Stimulated activated naive B cell treated with anti-CD40 and anti-IgM and Interleukin-4, amounts not matched to agents 10 μg/mL and 1 μg/mL and 100 μg/mL, for 72 hours (primary cell): ENCODE measurements around the gene SUGCT.

Source experiments
- ATAC-seq, 2 donors: fragments of 150-1000 bp; cut with Tn5 transposase; replicated peaks; 2 replicates each; pipeline ENCODE4 v1.10.0; 2021; ENCODE audit warnings: moderate library complexity in 1 of 2
- DNase-seq: peaks from one replicate; pipeline ENCODE4 v3.0.0; 2021
- H3K27ac Mint-ChIP-seq: one replicate; pipeline ENCODE4 v1.8.0; 2022; ENCODE audit warnings: mild to moderate bottlenecking, mixed read lengths
- H3K27me3 Mint-ChIP-seq, 2 donors: one replicate each; pipeline ENCODE4 v1.8.0; 2022; ENCODE audit warnings: mixed read lengths in 2 of 2
- H3K36me3 Mint-ChIP-seq, 2 donors: one replicate each; pipeline ENCODE4 v1.8.0; 2022; ENCODE audit warnings: mixed read lengths in 2 of 2, mild to moderate bottlenecking in 1 of 2
- H3K4me1 Mint-ChIP-seq, 2 donors: one replicate each; pipeline ENCODE4 v1.8.0; 2022; ENCODE audit warnings: mixed read lengths in 2 of 2, mild to moderate bottlenecking in 1 of 2
- H3K4me3 Mint-ChIP-seq, 2 donors: one replicate each; pipeline ENCODE4 v1.8.0; 2022; ENCODE audit warnings: mild to moderate bottlenecking in 2 of 2, mixed read lengths in 2 of 2, moderate library complexity in 1 of 2
- H3K9me3 Mint-ChIP-seq, 2 donors: one replicate each; pipeline ENCODE4 v1.8.0; 2022; ENCODE audit warnings: mixed read lengths in 2 of 2, mild to moderate bottlenecking in 1 of 2

The SUGCT gene

DNA sequence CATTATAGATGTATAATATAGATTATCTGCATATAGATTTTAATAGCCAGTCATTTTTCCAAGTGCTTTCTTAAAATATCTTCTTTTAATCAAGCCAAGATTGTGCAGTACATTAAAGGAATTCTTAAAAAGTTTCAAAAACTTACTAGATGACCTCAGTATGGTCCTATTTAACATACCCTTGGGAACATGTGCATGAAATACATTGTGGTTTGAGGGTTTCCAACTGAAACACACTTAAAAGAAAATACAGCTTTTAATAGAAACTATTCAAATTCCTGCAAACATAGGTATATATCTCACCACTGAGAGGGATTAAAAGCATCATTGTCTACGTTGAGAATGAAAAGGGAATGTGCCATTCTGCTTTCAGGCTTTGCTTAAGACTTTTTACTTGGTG, 364.9 kb downstream of the SUGCT start:
- ATAC-seq (no peak), DNase-seq (no peak)
- no peaks in the 10 kb centered on the region for H3K36me3 Mint-ChIP-seq
- H3K9me3 Mint-ChIP-seq, result no peaks in the 10 kb centered on the region
- H3K27me3 Mint-ChIP-seq, result no peaks in the 10 kb centered on the region
- H3K27ac Mint-ChIP-seq, result no peak overlapping the region
- H3K4me1 Mint-ChIP-seq, result peaks cover 0 to 2% of the 10 kb centered on the region in 2 donors
- H3K4me3 Mint-ChIP-seq, result no peak overlapping the region

DNA sequence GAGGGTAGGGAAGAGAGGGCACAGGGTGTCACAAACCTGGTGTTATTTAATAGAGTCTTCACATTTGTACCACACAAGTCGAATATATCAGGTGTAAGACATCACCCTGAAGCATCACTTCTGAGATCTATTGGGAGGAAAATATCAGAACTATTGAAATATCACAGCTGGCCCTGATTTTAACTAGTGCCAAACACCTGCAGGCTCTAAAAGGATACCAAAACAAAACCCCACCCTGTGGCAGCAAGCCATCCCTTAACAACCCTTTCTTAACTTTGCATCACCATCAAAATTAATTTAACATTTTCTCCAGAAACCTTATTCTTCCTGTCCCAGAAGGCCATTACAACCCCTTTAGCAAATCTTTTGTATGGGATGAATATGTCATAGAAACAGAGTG, 365.4 kb downstream of the SUGCT start:
- ATAC-seq, result no peak
- Mint-ChIP-seq H3K27me3 (no peaks in the 10 kb centered on the region), H3K4me3 (no peak overlapping the region), H3K4me1 (peaks cover 0 to 2% of the 10 kb centered on the region in 2 donors), H3K9me3 (no peaks in the 10 kb centered on the region), H3K36me3 (no peaks in the 10 kb centered on the region), H3K27ac (no peak overlapping the region)
- no peak for DNase-seq

- peaks cover 0 to 2% of the 10 kb centered on the region in 2 donors for H3K4me1 Mint-ChIP-seq
Observed at GRCh38 chr7:40502359-40502758, 367.6 kb downstream of the SUGCT start.

DNA sequence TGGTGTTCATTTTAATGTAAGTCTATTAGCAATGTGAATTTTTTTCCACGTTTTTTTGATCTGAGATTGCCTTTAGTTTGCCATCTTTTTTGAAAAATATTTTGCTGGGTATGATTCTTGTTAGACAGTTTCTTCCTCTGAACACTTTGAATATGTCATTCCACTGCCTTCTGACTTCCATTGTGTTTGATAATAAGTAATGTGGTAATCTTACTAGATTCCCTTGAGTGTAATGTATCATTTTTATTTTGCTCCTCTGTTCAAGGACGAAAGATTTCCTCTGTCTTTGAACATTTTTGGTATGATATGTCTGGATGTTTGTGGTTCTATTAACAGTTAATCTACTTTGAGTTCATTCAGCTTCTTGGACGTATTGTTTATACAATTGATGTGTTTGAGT, 371.4 kb downstream of the SUGCT start:
- Mint-ChIP-seq H3K9me3 (peaks cover 5 to 7% of the 10 kb centered on the region in 2 donors), H3K4me3 (no peak overlapping the region), H3K36me3 (no peaks in the 10 kb centered on the region), H3K27me3 (no peaks in the 10 kb centered on the region), H3K27ac (no peak overlapping the region), H3K4me1 (no peaks in the 10 kb centered on the region)
- DNase-seq (no peak), ATAC-seq (no peak)

More at GRCh38 chr7:40502359-40502758, 367.6 kb downstream of the SUGCT start:
- no peaks in the 10 kb centered on the region for H3K36me3 Mint-ChIP-seq
- ATAC-seq (no peak), DNase-seq (no peak)
- no peaks in the 10 kb centered on the region for H3K27me3 Mint-ChIP-seq
- H3K9me3 Mint-ChIP-seq, result peaks cover 5 to 7% of the 10 kb centered on the region in 2 donors
- H3K4me3 Mint-ChIP-seq, result no peak overlapping the region
- no peak overlapping the region for H3K27ac Mint-ChIP-seq

DNA sequence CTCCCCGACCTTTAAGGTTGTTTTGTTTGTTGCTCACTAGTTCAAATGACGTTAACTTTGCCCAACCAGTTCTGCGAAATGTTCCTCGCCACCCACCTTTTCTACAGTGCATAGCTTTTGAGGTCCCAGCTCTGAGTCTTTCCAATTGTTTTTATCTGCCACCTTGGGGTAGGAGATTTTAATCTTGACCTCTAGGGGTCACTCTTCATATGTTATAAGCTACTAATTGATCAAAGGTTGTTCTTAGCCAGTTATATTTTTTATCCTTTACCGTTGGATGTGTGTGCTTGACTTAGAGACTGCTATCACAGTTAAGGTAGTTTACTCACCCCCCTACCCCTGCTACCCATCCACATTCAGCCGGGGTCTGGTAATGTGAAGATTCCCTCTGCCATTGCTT, 372.4 kb downstream of the SUGCT start:
- Mint-ChIP-seq H3K36me3 (no peaks in the 10 kb centered on the region), H3K4me3 (no peak overlapping the region)
- DNase-seq, result no peak

DNA sequence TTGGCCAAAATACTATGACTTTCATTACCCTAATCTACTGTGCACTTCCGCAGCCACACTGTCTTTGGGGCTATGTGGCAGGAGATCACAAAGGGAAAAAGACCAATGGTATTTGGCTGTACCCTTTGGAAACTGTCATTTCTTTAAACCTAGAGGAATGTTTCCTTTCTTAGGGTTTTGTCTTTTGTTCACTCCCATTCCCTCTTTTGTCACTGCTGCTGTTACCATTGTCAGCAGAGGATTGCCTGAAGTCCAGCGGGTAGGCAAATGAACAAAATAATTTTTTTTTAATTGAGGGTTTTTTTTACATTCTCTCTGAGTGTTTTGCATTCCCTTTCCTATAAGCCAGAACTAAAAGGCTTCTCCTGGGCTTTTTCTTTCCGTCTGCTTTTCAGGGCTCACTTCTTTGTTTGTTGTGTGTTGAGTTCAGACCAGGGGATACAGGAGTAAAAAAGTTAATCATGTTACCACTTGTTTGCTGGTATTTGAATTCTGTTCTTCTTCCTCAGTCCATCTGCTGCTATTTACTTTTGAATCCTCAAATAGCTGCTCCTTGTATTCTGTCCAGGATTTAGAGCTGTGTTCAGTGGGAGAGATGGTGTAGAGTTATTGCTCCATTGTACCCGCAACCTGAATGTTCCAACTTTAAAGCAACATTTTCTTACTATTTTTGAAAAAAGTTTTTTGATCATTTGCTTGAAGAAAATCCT, 374.6 kb downstream of the SUGCT start:
- H3K9me3 Mint-ChIP-seq, result peaks cover 5 to 7% of the 10 kb centered on the region in 2 donors
- H3K36me3 Mint-ChIP-seq, result no peaks in the 10 kb centered on the region
- DNase-seq (no peak), ATAC-seq (no peak)
- H3K4me3 Mint-ChIP-seq, result no peak overlapping the region
- H3K27me3 Mint-ChIP-seq, result no peaks in the 10 kb centered on the region
- H3K4me1 Mint-ChIP-seq, result no peaks in the 10 kb centered on the region
- no peak overlapping the region for H3K27ac Mint-ChIP-seq

More for the DNA sequence above, 372.4 kb downstream of the SUGCT start:
- Mint-ChIP-seq H3K27me3 (no peaks in the 10 kb centered on the region), H3K27ac (no peak overlapping the region), H3K4me1 (no peaks in the 10 kb centered on the region), H3K9me3 (peaks cover 5 to 7% of the 10 kb centered on the region in 2 donors)
- no peak for ATAC-seq

DNA sequence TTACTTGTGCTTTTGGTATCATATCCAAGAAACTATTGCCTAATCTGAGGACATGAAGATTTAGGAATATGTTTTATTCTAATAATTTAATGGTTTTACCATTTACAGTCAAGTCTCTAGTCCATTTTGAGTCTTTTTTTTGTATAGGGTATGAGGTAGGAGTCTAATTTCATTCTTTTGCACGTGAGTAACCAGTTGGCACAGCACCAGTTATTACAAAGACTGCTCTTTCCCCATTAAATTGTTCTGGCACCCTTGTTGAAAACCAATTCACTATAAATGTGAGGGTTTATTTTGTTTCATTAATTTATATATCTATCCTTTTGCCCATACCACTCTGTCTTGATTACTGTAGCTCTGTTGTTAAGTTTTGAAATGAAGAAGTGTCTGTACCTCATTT, 381.6 kb downstream of the SUGCT start:
- H3K27me3 Mint-ChIP-seq, result no peaks in the 10 kb centered on the region
- H3K4me1 Mint-ChIP-seq, result no peaks in the 10 kb centered on the region
- H3K36me3 Mint-ChIP-seq, result no peaks in the 10 kb centered on the region
- ATAC-seq (no peak), DNase-seq (no peak)
- H3K27ac Mint-ChIP-seq, result no peak overlapping the region
- no peak overlapping the region for H3K4me3 Mint-ChIP-seq
- H3K9me3 Mint-ChIP-seq, result peaks cover 0 to 2% of the 10 kb centered on the region in 2 donors

- H3K4me1 Mint-ChIP-seq, result no peaks in the 10 kb centered on the region
- ATAC-seq (no peak), DNase-seq (no peak)
- H3K27ac Mint-ChIP-seq, result no peak overlapping the region
- H3K4me3 Mint-ChIP-seq, result no peak overlapping the region
- H3K36me3 Mint-ChIP-seq, result no peaks in the 10 kb centered on the region
- H3K9me3 Mint-ChIP-seq, result peaks cover 0 to 2% of the 10 kb centered on the region in 2 donors
- no peaks in the 10 kb centered on the region for H3K27me3 Mint-ChIP-seq
Observed at GRCh38 chr7:40519009-40519408, 384.2 kb downstream of the SUGCT start.

GRCh38 chr7:40520986-40521738, 386.4 kb downstream of the SUGCT start:
- H3K27ac Mint-ChIP-seq, result no peak overlapping the region
- no peak overlapping the region for H3K4me3 Mint-ChIP-seq
- H3K27me3 Mint-ChIP-seq, result no peaks in the 10 kb centered on the region
- H3K36me3 Mint-ChIP-seq, result no peaks in the 10 kb centered on the region
- ATAC-seq (no peak), DNase-seq (no peak)
- no peaks in the 10 kb centered on the region for H3K4me1 Mint-ChIP-seq
- peaks cover 0 to 2% of the 10 kb centered on the region in 2 donors for H3K9me3 Mint-ChIP-seq

- Mint-ChIP-seq H3K36me3 (no peaks in the 10 kb centered on the region), H3K9me3 (peaks cover 0 to 2% of the 10 kb centered on the region in 2 donors), H3K27ac (no peak overlapping the region), H3K27me3 (no peaks in the 10 kb centered on the region), H3K4me3 (no peak overlapping the region), H3K4me1 (no peaks in the 10 kb centered on the region)
- no peak for DNase-seq
- no peak for ATAC-seq
Observed at GRCh38 chr7:40525764-40526163, 391.0 kb downstream of the SUGCT start.

DNA sequence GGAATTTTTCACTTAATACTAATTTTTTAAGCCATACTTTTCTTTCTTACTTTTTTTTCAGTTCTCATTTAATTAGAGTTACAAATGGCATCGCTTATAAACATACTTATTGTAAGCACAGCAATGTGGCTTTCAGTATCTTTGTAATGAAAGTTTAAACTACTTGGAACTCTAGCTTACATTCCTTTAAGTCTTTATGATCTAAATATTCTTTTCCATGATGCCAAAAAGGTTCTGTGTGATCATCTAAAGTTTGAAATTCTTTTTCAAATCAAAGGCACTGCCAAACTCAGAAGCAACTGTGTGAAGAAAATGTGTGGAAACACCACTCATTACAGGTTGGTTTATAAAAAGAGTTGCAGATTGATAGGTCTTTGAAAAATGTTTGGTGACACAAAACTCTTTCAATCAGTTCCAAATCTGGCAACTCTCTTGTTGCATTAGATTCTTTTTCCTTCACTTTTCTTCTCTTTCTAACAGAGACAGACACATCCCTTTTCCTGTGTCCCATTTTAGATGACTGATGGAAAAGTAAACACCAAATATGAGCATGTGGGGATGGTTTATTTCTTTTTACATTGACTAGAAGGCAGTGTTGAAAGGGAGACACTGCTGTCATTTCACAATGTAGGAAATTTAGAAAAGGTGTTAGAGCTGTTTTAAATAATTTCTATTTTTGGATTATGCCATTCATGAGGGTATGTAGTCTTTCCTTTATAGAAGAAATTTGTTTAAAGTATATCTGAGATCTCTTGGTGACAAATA, 392.3 kb downstream of the SUGCT start:
- H3K27me3 Mint-ChIP-seq, result no peaks in the 10 kb centered on the region
- H3K4me1 Mint-ChIP-seq, result no peaks in the 10 kb centered on the region
- H3K4me3 Mint-ChIP-seq, result no peak overlapping the region
- DNase-seq (no peak), ATAC-seq (no peak)
- no peak overlapping the region for H3K27ac Mint-ChIP-seq
- no peaks in the 10 kb centered on the region for H3K36me3 Mint-ChIP-seq
- H3K9me3 Mint-ChIP-seq, result peaks cover 0 to 2% of the 10 kb centered on the region in 2 donors

GRCh38 chr7:40527723-40528122, 392.9 kb downstream of the SUGCT start:
- DNase-seq, result no peak
- no peak overlapping the region for H3K4me3 Mint-ChIP-seq

DNA sequence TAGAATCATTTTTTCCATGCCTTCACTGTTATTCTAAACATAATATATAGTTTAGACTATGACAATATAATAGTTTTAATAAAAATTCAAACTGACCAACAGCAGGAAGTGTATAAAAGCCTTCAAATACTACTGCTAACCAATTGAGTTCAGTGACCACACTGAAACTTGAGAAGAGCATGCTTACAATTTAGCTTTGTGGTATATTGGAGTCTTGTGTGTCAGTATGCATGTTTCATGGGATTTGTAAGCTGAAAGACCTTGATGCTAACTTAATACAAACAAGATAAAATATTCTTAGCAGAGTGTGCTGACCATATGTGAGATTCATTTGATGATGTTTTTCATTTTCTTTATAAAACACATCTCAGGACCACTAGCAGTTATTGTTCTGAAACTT, 395.5 kb downstream of the SUGCT start:
- H3K36me3 Mint-ChIP-seq, result no peaks in the 10 kb centered on the region
- ATAC-seq (no peak), DNase-seq (no peak)
- H3K9me3 Mint-ChIP-seq, result peaks cover 0 to 2% of the 10 kb centered on the region in 2 donors
- no peak overlapping the region for H3K4me3 Mint-ChIP-seq
- H3K27ac Mint-ChIP-seq, result no peak overlapping the region
- no peaks in the 10 kb centered on the region for H3K27me3 Mint-ChIP-seq
- H3K4me1 Mint-ChIP-seq, result no peaks in the 10 kb centered on the region

More at GRCh38 chr7:40527723-40528122, 392.9 kb downstream of the SUGCT start:
- Mint-ChIP-seq H3K9me3 (peaks cover 0 to 2% of the 10 kb centered on the region in 2 donors), H3K4me1 (no peaks in the 10 kb centered on the region), H3K27me3 (no peaks in the 10 kb centered on the region), H3K27ac (no peak overlapping the region), H3K36me3 (no peaks in the 10 kb centered on the region)
- ATAC-seq, result no peak

- Mint-ChIP-seq H3K36me3 (no peaks in the 10 kb centered on the region), H3K4me3 (no peak overlapping the region), H3K4me1 (no peaks in the 10 kb centered on the region), H3K9me3 (peaks cover 0 to 2% of the 10 kb centered on the region in 2 donors), H3K27ac (no peak overlapping the region), H3K27me3 (no peaks in the 10 kb centered on the region)
- ATAC-seq (no peak), DNase-seq (no peak)
Observed at GRCh38 chr7:40531956-40532355, 397.2 kb downstream of the SUGCT start.
